HepG2 (cell line): ENCODE measurements around the gene PSD4. TPM values are rescaled to one million over a fixed set of nuclear protein-coding genes. Genes with fewer than 3 reads are reported as not detected.

Source experiments
- CEBPB ChIP-seq: IDR thresholded peaks from 2 replicates; pipeline ENCODE4 v1.6.1; 2011; ENCODE audit warnings: low read depth, low read length, improper control_type of control experiment, borderline replicate concordance
- KLF11 ChIP-seq: IDR thresholded peaks from 2 replicates; pipeline ENCODE4 v1.6.1; 2016; ENCODE audit warnings: missing compliant biosample characterization
- REXO4 ChIP-seq: sonication (generic); formaldehyde crosslinking; IDR thresholded peaks from 2 replicates; pipeline ENCODE4 v1.8.0; 2022; ENCODE audit warnings: missing genetic modification reagents, mild to moderate bottlenecking, borderline replicate concordance
- RFXANK ChIP-seq: IDR thresholded peaks from 2 replicates; pipeline ENCODE4 v1.6.1; 2016
- RFXAP ChIP-seq: sonication (generic); formaldehyde crosslinking; IDR thresholded peaks from 2 replicates; pipeline ENCODE4 v1.4.0; 2020; ENCODE audit warnings: missing genetic modification reagents, borderline replicate concordance
- SAP130 ChIP-seq: IDR thresholded peaks from 2 replicates; pipeline ENCODE4 v1.6.1; 2016; ENCODE audit warnings: low read depth
- SOX6 ChIP-seq, 2 experiments: fragments of 450-650 bp in 1 of 2; sonication (generic) in 1 of 2; formaldehyde crosslinking in 1 of 2; IDR thresholded peaks; 2 replicates each; pipeline versions ENCODE4 v1.4.0 to v1.6.1; 2017 to 2020; ENCODE audit warnings: antibody characterized with exemption in 1 of 2, mild to moderate bottlenecking in 1 of 2, missing genetic modification reagents in 1 of 2
- TBP ChIP-seq: sonication (generic); formaldehyde crosslinking; IDR thresholded peaks from 2 replicates; pipeline ENCODE4 v1.5.0; 2020; ENCODE audit warnings: missing genetic modification reagents
- ZFP82 ChIP-seq: sonication (generic); formaldehyde crosslinking; IDR thresholded peaks from 2 replicates; pipeline ENCODE4 v1.5.1; 2020; ENCODE audit warnings: mild to moderate bottlenecking, missing genetic modification reagents, borderline replicate concordance
- ZNF136 ChIP-seq: sonication (generic); formaldehyde crosslinking; IDR thresholded peaks from 2 replicates; pipeline ENCODE4 v1.8.1; 2022; ENCODE audit warnings: low read depth, mild to moderate bottlenecking, moderate library complexity, missing genetic modification reagents
- ZNF331 ChIP-seq: sonication (generic); formaldehyde crosslinking; IDR thresholded peaks from 2 replicates; pipeline ENCODE4 v1.4.0; 2020; ENCODE audit warnings: missing genetic modification reagents
- ZNF343 ChIP-seq: sonication (generic); formaldehyde crosslinking; IDR thresholded peaks from 2 replicates; pipeline ENCODE4 v1.4.0; 2020; ENCODE audit warnings: mild to moderate bottlenecking, missing genetic modification reagents
- ZNF350 ChIP-seq: sonication (generic); formaldehyde crosslinking; IDR thresholded peaks from 2 replicates; pipeline ENCODE4 v1.4.0; 2020; ENCODE audit warnings: mild to moderate bottlenecking, low read depth, missing genetic modification reagents, borderline replicate concordance
- ZNF430 ChIP-seq: sonication (generic); formaldehyde crosslinking; IDR thresholded peaks from 2 replicates; pipeline ENCODE4 v1.9.0; 2021; ENCODE audit warnings: mild to moderate bottlenecking, missing genetic modification reagents
- ZNF431 ChIP-seq: sonication (generic); formaldehyde crosslinking; IDR thresholded peaks from 2 replicates; pipeline ENCODE4 v1.9.0; 2022; ENCODE audit warnings: missing genetic modification reagents, low read depth, mild to moderate bottlenecking, borderline replicate concordance
- ZNF558 ChIP-seq: sonication (generic); formaldehyde crosslinking; IDR thresholded peaks from 2 replicates; pipeline ENCODE4 v1.9.0; 2022; ENCODE audit warnings: mild to moderate bottlenecking, missing genetic modification reagents, borderline replicate concordance
- ZNF567 ChIP-seq: sonication (generic); formaldehyde crosslinking; IDR thresholded peaks from 2 replicates; pipeline ENCODE4 v1.8.1; 2023; ENCODE audit warnings: mild to moderate bottlenecking, missing genetic modification reagents, borderline replicate concordance
- ZNF670 ChIP-seq: sonication (generic); formaldehyde crosslinking; IDR thresholded peaks from 2 replicates; pipeline ENCODE4 v1.8.0; 2022; ENCODE audit warnings: mild to moderate bottlenecking, missing genetic modification reagents, borderline replicate concordance
- ZNF746 ChIP-seq: sonication (generic); formaldehyde crosslinking; IDR thresholded peaks from 2 replicates; pipeline ENCODE4 v1.8.0; 2022; ENCODE audit warnings: mild to moderate bottlenecking, missing genetic modification reagents
- polyA plus RNA-seq, 8 experiments: library from polyadenylated mRNA; depleted of rRNA in 3 of 8; stranded (reverse) in 7 of 8; unstranded in 1 of 8; fragments of >200 nt; fragmentation: Illumina TruSeq in 4 of 8; extraction: Trizol in 4 of 8; gene quantifications; 2 replicates each; pipeline versions ENCODE4 v1.2.1 to v1.2.3, GENCODE V29; 2011 to 2016; ENCODE audit warnings: low read depth in 4 of 8, missing spikeins in 1 of 8, mixed read lengths in 1 of 8; ENCODE audit not compliant: insufficient read depth in 1 of 8
- total RNA-seq, 5 experiments: library from RNA; depleted of rRNA; stranded (reverse); fragments of >200 nt; fragmentation: Illumina TruSeq; extraction: Trizol; gene quantifications; 2 replicates each; pipeline ENCODE4 v1.2.3, GENCODE V29; 2016; ENCODE audit warnings: low read depth in 1 of 5
- TF ChIP-seq, protein P1 (sequence below): sonication (generic); formaldehyde crosslinking; IDR thresholded peaks from 2 replicates; pipeline ENCODE4 v1.5.0; 2020; ENCODE audit warnings: missing genetic modification reagents, mild to moderate bottlenecking, borderline replicate concordance
- TF ChIP-seq, protein P2 (sequence below): sonication (generic); formaldehyde crosslinking; IDR thresholded peaks from 2 replicates; pipeline ENCODE4 v1.4.0; 2020; ENCODE audit warnings: missing genetic modification reagents
- TF ChIP-seq, protein P3 (sequence below): sonication (generic); formaldehyde crosslinking; IDR thresholded peaks from 2 replicates; pipeline ENCODE4 v1.8.1; 2023; ENCODE audit warnings: mild to moderate bottlenecking, moderate library complexity, missing genetic modification reagents
- TF ChIP-seq, protein P4 (sequence below): sonication (generic); formaldehyde crosslinking; IDR thresholded peaks from 2 replicates; pipeline ENCODE4 v1.5.0; 2020; ENCODE audit warnings: mild to moderate bottlenecking, missing genetic modification reagents, borderline replicate concordance

Gene PSD4
- total and polyA plus RNA-seq, 2 of the 13 experiments (the other 11 are each of a cell fraction or from before 2014, with no cell fraction given): 5.8 to 9.4 TPM

DNA sequence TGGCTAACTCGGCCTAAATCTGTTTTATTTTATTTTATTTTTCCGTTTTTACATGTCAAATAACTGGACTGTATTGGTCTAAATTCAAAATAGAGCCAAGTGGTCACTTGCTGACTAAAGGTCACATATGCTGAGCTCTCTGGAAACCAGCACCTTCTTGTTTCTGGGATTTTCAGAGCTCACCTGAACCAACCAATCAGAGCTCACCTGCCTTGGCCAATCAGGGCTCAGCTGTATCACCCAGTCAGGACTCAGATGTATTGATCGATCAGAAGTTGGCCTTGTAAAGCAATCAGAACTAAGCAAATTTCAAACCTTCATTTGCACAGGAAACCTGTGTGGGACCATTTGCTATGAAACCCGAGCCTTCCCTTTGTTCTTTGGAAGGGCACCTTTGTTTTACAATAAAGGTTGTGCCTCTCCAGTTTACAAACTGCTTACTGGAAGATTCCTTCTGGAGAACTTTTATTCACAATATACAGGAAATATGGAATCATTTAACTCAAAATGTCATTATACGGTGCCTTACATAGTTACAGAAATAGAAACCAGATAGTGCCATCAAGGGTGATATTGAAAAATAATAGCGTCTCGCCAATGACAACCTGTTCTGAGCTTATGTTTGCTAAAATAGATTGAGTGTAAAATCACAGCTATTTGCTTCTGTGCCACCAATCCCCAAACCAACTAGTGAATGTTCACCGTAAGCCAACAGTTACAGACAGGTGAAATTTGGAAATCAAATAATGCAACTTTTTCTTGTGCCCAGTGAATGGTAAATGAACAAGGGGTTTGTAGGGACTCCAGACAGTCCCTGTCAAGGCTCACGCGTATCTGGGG, 17.3 kb upstream of the PSD4 start (continued):
- 0 out of 2 replicates have a peak, but pooled peaks have one; percentile 54 for TF ChIP-seq ZNF343
- no peak for TF ChIP-seq ZNF431 (CRISPR knock-in tag)
- TF ChIP-seq, protein P1, sequence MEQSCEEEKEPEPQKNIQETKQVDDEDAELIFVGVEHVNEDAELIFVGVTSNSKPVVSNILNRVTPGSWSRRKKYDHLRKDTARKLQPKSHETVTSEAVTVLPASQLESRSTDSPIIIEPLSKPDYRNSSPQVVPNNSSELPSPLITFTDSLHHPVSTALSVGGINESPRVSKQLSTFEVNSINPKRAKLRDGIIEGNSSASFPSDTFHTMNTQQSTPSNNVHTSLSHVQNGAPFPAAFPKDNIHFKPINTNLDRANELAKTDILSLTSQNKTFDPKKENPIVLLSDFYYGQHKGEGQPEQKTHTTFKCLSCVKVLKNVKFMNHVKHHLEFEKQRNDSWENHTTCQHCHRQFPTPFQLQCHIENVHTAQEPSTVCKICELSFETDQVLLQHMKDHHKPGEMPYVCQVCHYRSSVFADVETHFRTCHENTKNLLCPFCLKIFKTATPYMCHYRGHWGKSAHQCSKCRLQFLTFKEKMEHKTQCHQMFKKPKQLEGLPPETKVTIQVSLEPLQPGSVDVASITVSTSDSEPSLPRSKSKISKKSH: no peak
- TF ChIP-seq SOX6 (IDR thresholded peaks at IDR 0.05): no peak
- TF ChIP-seq SOX6 (CRISPR knock-in tag; IDR thresholded peaks at IDR 0.05): peak; percentile 99
- TF ChIP-seq ZNF746 (CRISPR knock-in tag): no peak
- TF ChIP-seq RFXANK (CRISPR knock-in tag): peak; percentile 19; the same call in 1 of the 2 replicates
- no peak for TF ChIP-seq ZNF350
- TF ChIP-seq, protein P2, sequence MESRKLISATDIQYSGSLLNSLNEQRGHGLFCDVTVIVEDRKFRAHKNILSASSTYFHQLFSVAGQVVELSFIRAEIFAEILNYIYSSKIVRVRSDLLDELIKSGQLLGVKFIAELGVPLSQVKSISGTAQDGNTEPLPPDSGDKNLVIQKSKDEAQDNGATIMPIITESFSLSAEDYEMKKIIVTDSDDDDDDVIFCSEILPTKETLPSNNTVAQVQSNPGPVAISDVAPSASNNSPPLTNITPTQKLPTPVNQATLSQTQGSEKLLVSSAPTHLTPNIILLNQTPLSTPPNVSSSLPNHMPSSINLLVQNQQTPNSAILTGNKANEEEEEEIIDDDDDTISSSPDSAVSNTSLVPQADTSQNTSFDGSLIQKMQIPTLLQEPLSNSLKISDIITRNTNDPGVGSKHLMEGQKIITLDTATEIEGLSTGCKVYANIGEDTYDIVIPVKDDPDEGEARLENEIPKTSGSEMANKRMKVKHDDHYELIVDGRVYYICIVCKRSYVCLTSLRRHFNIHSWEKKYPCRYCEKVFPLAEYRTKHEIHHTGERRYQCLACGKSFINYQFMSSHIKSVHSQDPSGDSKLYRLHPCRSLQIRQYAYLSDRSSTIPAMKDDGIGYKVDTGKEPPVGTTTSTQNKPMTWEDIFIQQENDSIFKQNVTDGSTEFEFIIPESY (CRISPR knock-in tag): no peak
- no peak for TF ChIP-seq TBP (CRISPR knock-in tag)
- TF ChIP-seq CEBPB: 0 out of 2 replicates have a peak, but pooled peaks have one; percentile 3
- TF ChIP-seq, protein P3, sequence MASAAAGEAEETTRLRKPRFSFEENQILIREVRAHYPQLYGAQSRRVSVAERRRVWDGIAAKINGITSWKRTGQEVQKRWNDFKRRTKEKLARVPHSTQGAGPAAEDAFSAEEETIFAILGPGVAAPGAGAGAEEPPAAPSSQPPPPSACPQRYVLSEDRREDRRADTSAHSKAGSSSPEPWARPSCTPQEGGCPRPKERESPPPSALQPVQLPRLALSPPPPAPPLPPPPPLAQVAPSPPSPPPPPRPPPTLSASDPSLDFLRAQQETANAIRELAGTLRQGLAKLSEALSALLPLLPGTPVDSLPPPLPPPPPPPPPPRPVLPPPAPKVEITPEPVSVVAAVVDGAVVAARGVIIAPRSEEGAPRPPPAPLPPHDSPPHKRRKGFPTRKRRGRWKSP (CRISPR knock-in tag): no peak; the same call in 1 of the 2 replicates
- peak; percentile 97 for TF ChIP-seq RFXAP (CRISPR knock-in tag)
- no peak for TF ChIP-seq ZFP82 (CRISPR knock-in tag)
- TF ChIP-seq, protein P4, sequence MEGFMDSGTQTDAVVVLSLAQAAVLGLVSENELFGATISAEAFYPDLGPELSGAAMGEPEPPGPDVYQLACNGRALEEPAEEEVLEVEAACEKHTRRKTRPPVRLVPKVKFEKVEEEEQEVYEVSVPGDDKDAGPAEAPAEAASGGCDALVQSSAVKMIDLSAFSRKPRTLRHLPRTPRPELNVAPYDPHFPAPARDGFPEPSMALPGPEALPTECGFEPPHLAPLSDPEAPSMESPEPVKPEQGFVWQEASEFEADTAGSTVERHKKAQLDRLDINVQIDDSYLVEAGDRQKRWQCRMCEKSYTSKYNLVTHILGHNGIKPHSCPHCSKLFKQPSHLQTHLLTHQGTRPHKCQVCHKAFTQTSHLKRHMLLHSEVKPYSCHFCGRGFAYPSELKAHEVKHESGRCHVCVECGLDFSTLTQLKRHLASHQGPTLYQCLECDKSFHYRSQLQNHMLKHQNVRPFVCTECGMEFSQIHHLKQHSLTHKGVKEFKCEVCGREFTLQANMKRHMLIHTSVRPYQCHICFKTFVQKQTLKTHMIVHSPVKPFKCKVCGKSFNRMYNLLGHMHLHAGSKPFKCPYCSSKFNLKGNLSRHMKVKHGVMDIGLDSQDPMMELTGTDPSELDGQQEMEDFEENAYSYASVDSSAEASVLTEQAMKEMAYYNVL (CRISPR knock-in tag): no peak
- TF ChIP-seq ZNF567 (CRISPR knock-in tag): no peak
- TF ChIP-seq ZNF558 (CRISPR knock-in tag): no peak
- TF ChIP-seq ZNF430: no peak
- peak; percentile 70; the same call in 1 of the 2 replicates for TF ChIP-seq SAP130
- no peak for TF ChIP-seq ZNF670 (CRISPR knock-in tag)
- TF ChIP-seq ZNF331 (CRISPR knock-in tag): no peak; the same call in none of the 2 replicates
- TF ChIP-seq KLF11: no peak
- 0 out of 2 replicates have a peak, but pooled peaks have one; percentile 83 for TF ChIP-seq ZNF136 (CRISPR knock-in tag)
- TF ChIP-seq REXO4 (CRISPR knock-in tag): no peak
